Peyer's patch (tissue), 4 donors: ENCODE results near the gene FLNA. TPM values are rescaled to one million over a fixed set of nuclear protein-coding genes. Genes with fewer than 3 reads are reported as not detected.
A peak's percentile ranks its signal among the peaks of the same experiment; 100 is the strongest.

Experiments used
- DNase-seq, 3 donors: peaks; one replicate each; pipeline ENCODE4 v3.0.0-alpha.2; 2017 to 2019
- H3K27ac ChIP-seq, 4 donors: fragments of 200-600 bp; sonication (generic); one replicate each; pipeline ENCODE4 v1.5.1; 2016 to 2019
- H3K27me3 ChIP-seq, 2 donors: fragments of 200-600 bp; sonication (generic); one replicate each; pipeline ENCODE4 v1.5.1; 2019
- H3K36me3 ChIP-seq, 3 donors: fragments of 200-600 bp; sonication (generic); one replicate each; pipeline ENCODE4 v1.5.1; 2016 to 2019
- H3K4me1 ChIP-seq, 4 donors: fragments of 200-600 bp; sonication (generic); one replicate each; pipeline ENCODE4 v1.5.1; 2016 to 2019
- H3K4me3 ChIP-seq, 4 donors: fragments of 200-600 bp; sonication (generic); 1 replicate in 3 of 4; 2 replicates in 1 of 4; pipeline ENCODE4 v1.5.1; 2016 to 2019; ENCODE audit warnings: mild to moderate bottlenecking in 1 of 4
- H3K9me3 ChIP-seq, 4 donors: fragments of 200-600 bp; sonication (generic); one replicate each; pipeline ENCODE4 v1.5.1; 2016 to 2019; ENCODE audit warnings: mild to moderate bottlenecking in 1 of 4
- CTCF ChIP-seq, 6 experiments: fragments of 450-650 bp in 4 of 6; fragments of 200-600 bp in 2 of 6; sonication (generic) in 1 of 6; IDR thresholded peaks; one replicate each; pipeline ENCODE4 v1.5.1; 2017 to 2019; ENCODE audit warnings: antibody characterized with exemption in 6 of 6, mild to moderate bottlenecking in 3 of 6, moderate library complexity in 1 of 6
- POLR2A ChIP-seq, 2 donors: fragments of 450-650 bp; IDR thresholded peaks; one replicate each; pipeline ENCODE4 v1.5.1; 2017; ENCODE audit warnings: antibody characterized with exemption in 2 of 2, mild to moderate bottlenecking in 2 of 2, moderate library complexity in 2 of 2
- total RNA-seq, 4 donors: library from RNA; depleted of rRNA; stranded (reverse); fragments of >200 nt; gene quantifications; one replicate each; pipeline ENCODE4 v1.1.0, GENCODE V29; 2016

The FLNA gene
- total RNA-seq, 4 donors from 2014 or later = 143 to 663 (median 328) TPM

DNA sequence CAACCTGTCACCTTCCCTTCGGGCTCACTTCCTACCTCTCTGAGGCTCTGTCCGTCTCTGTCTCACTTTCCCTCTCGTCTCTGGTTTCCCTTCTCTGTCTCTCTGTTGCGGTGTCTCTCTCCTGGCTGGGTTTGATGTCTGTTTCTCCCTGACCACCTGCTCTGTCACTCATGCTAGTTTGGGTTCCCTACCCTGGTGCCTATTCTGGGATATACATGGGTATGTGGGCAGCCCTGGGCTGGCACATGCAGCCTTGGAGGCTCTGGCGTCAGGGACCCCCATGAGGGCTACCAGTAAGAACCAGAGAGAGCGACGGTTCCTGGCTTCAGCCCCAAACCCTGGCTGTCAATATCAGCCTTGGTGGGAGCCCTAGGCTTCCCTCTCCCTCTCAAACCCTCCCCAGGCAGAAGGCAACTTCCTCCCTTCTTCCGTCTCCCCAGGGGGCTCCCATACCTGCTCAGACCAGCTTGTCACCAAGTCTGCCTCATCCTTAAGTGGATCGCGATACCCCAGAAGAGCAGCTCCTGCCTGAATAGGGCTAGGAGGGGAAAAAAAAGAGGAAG lies 34.3 kb upstream of the FLNA start:
- no peak for DNase-seq
- H3K27me3 ChIP-seq = no peaks in the 10 kb centered on the region
- no peaks in the 10 kb centered on the region for H3K4me1 ChIP-seq
- TF ChIP-seq CTCF (IDR thresholded peaks at IDR 0.05) (no peak), POLR2A (IDR thresholded peaks at IDR 0.05) (peak in 1 of 2 donors; percentile 21)
- peak overlapping the region; percentile 14 to 51 (median 31) for H3K4me3 ChIP-seq
- H3K36me3 ChIP-seq = no peaks in the 10 kb centered on the region
- H3K27ac ChIP-seq = peak overlapping the region; percentile 60 to 85 (median 76)
- H3K9me3 ChIP-seq = no peaks in the 10 kb centered on the region

GRCh38 chrX:154404625-154405192 lies 30.3 kb upstream of the FLNA start:
- TF ChIP-seq CTCF (IDR thresholded peaks at IDR 0.05) = no peak
- TF ChIP-seq POLR2A (IDR thresholded peaks at IDR 0.05) = no peak
- H3K4me3 ChIP-seq = no peak overlapping the region
- no peak overlapping the region for H3K27ac ChIP-seq
- no peaks in the 10 kb centered on the region for H3K9me3 ChIP-seq
- H3K36me3 ChIP-seq = peaks cover 0 to 14% (median 0%) of the 10 kb centered on the region in 3 donors
- H3K4me1 ChIP-seq = peaks cover 0 to 7% (median 0%) of the 10 kb centered on the region in 4 donors
- no peak for DNase-seq
- H3K27me3 ChIP-seq = no peaks in the 10 kb centered on the region

DNA sequence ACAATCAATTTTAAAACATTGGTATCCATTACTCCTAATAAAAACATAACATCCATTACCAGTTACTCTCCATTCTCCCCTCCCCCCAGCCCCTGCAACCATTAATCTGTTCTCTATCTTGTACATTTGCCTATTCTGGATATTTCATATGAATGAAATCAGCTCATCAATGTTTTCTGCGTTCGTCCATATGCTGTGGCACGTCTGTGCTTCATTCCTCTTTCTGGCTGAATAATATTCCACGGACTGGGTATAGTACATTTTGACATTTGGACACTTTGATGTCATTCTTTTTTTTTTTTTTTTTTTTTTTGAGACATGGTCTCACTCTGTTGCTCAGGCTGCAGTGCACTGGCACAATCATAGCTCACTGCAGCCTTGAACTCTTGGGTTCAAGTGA lies 29.4 kb upstream of the FLNA start:
- DNase-seq = no peak

DNA sequence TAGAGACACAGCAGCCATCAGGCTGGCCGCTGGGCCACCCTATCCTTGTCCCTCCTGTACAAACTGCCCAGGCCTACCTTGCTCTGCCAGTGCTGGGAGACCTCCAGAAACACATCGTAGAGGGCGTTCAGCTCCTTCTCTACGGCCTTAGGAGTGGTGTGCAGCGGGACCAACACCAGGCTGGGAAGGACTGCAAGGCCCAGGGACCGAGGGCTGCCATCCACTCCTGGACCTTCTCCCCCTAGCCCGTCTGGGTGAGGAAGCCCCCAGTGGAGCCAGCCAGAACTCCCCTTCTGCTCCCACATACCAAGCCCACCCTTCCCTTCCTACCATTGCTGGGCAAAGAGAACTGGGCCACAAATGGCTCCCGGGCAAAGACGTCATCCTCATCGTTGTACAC lies 28.8 kb upstream of the FLNA start:
- Histone ChIP-seq H3K27ac (no peak overlapping the region), H3K4me3 (no peak overlapping the region), H3K27me3 (no peaks in the 10 kb centered on the region), H3K36me3 (peaks cover 0 to 21% (median 0%) of the 10 kb centered on the region in 3 donors), H3K4me1 (peaks cover 0 to 12% (median 0%) of the 10 kb centered on the region in 4 donors), H3K9me3 (no peaks in the 10 kb centered on the region)
- DNase-seq = no peak
- TF ChIP-seq CTCF (IDR thresholded peaks at IDR 0.05) (no peak), POLR2A (IDR thresholded peaks at IDR 0.05) (no peak)

More for the DNA sequence above, 29.4 kb upstream of the FLNA start:
- H3K27ac ChIP-seq = no peak overlapping the region
- H3K4me3 ChIP-seq = no peak overlapping the region
- TF ChIP-seq CTCF (IDR thresholded peaks at IDR 0.05) (no peak), POLR2A (IDR thresholded peaks at IDR 0.05) (no peak)
- no peaks in the 10 kb centered on the region for H3K27me3 ChIP-seq
- H3K4me1 ChIP-seq = peaks cover 0 to 12% (median 0%) of the 10 kb centered on the region in 4 donors
- peaks cover 0 to 21% (median 0%) of the 10 kb centered on the region in 3 donors for H3K36me3 ChIP-seq
- H3K9me3 ChIP-seq = no peaks in the 10 kb centered on the region

DNA sequence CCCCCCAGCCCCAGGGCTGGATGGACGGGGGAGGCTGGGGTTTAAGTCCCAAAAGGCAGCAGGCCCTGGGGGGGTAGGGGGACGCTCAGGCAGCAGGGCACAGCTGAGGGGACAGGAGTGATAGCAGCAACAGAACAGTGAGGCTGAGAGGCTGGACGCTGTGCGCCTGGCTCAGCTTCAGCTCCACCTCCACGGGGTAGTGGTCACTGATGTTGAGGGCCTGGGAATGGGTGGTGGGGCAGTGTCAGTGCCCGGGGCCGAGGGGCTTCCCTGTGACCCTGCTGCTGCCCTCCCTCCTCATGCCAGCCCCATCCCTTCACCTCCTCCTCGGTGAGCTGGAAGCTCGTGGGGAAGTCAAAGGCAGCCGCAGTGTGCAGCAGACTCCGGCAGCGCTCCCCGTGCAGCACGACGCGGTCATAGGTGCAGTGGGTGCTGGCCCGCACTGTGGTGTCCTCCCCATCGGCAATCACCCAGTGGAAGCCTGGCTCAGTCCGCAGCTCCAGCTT lies 28.2 kb upstream of the FLNA start:
- DNase-seq = no peak
- TF ChIP-seq POLR2A (IDR thresholded peaks at IDR 0.05) (no peak), CTCF (IDR thresholded peaks at IDR 0.05) (no peak)
- no peak overlapping the region for H3K4me3 ChIP-seq
- no peak overlapping the region for H3K27ac ChIP-seq
- H3K9me3 ChIP-seq = no peaks in the 10 kb centered on the region
- H3K36me3 ChIP-seq = peaks cover 0 to 21% (median 0%) of the 10 kb centered on the region in 3 donors
- H3K4me1 ChIP-seq = peaks cover 0 to 12% (median 0%) of the 10 kb centered on the region in 4 donors
- H3K27me3 ChIP-seq = no peaks in the 10 kb centered on the region
